HG02973 (cell line): ENCODE results near the gene MMP12.

Experiments used
- ATAC-seq: cut with Tn5 transposase; IDR thresholded peaks from one replicate; pipeline ENCODE4 v1.9.1; 2021; ENCODE audit warnings: moderate library complexity; ENCODE audit not compliant: unreplicated experiment

MMP12 gene

GRCh38 chr11:102850973-102851745, 23.6 kb downstream of the MMP12 start:
- no peak for ATAC-seq

DNA sequence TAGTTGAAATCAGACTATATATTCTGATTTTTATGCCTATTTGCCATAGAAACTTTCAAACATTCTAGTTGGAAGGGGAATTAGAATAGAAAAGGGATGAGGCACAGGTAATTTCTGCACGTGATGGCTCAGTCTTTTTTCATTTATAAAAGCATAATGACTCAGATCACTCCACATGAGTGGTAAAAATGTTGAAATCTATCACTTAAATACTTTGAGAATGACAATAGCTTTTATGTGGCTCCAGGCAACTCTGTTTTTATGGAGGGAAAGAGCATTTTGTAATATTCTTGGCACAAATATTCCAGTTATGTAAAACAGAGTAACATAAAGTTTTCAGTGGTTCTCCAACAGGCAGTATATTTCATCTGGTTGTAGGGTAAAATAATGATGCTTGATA, 25.5 kb downstream of the MMP12 start:
- no peak for ATAC-seq

- ATAC-seq = no peak
Measured at GRCh38 chr11:102846292-102846691, 28.5 kb downstream of the MMP12 start.

DNA sequence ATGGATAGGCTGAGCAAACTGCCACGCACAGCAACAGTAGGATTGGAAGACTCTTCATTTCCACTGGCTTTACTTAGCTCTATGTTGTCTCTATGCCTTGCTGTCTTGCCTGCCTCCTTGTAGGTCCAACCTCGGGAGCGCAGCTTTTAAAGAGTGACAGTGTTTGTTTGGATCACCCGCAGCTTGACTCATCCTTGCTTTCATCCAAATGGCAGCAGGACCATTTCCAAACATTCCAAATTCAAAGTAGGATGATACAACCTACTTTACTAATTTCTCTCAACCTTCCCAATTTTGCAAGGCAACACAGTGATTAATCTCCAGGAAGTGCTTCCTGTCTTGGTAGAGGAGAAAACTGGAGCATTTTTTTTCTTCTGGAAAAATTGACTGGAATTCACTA, 31.3 kb downstream of the MMP12 start, which contains the start of gene MMP3:
Gene MMP3 (minus strand): TSS at position 121 of the 400 bp plus-strand sequence. CDS start 63 bp downstream, at position 58.
- ATAC-seq = no peak

DNA sequence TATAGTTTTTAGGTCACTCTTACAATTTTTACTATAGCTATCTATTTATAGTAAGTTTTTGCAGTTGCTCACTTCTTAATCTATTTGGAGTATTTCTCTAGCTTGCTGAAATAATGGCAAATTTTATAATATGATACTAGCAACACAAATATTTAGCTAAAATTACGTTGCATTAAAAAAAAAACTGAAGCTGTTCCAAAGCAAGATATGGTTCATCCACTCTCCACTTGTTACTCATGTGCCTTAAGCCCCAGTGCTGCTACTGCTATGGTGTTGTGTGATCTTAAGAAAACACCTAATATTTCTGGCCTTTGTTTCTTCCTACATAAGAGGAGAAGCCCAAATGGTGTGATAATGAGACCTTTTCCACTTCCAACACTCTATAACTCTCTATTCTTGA, 31.9 kb downstream of the MMP12 start:
- no peak for ATAC-seq

DNA sequence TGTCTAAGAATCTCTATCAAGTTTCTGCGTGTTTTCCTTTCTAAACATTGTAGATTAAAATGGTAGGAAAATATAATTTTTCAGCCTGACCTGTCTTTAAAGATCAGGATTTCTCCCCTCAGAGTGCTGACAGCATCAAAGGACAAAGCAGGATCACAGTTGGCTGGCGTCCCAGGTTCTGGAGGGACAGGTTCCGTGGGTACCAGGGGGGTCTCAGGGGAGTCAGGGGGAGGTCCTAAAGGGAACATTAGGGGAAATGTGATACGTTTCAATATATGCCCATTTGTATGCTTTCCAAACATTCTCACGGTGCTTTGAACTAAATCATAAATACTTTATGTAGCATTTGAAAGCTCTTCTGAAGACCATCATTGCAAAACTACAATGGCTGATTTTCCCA, 34.8 kb downstream of the MMP12 start:
- ATAC-seq = no peak

DNA sequence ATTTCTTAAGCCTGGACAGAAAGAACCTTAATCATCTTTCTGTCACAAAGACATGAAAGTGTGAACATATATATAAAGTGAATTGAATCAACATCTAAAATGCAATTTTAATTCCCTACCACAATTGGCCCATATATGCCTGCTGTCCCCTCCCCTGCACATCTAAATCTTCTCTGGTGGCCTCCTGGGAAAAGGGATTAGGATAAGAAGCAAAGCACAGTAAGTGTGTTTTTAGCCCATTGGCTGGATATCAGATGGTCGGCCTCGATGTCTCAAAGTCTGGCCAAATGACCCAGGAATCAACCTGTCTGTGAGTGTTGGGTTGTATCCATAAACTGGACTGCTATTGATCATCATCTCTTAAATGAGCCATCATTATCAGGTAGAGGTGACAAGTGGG, 37.1 kb downstream of the MMP12 start:
- ATAC-seq = no peak

GRCh38 chr11:102837156-102837555, 37.6 kb downstream of the MMP12 start:
- no peak for ATAC-seq

DNA sequence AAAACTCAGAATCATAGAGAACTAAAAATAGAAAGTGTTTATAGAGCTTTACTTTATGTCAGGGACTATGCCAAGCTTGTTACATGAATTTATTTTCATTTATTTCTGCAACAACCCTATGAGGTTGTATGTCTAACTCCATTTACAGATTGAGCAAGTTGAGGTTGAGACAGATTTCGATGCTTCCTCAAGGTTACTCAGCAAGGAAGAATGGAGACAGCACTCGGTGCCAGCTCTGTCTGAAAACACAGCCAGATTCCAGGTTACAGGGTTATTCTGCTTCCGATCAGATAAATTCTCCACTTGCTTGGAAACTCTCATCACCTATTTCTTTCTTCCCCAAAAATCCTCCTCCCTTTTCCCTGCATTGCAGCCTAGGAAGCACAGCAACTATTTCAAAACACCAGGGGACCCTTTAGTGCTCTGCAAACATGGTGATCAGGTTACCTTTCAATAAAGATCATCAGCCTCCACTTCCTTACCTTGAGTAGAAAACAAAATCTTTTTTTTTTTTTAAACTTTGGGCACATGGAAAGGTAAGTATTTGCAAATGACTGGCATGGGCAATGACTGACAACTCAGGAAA, 38.4 kb downstream of the MMP12 start:
- no peak for ATAC-seq

DNA sequence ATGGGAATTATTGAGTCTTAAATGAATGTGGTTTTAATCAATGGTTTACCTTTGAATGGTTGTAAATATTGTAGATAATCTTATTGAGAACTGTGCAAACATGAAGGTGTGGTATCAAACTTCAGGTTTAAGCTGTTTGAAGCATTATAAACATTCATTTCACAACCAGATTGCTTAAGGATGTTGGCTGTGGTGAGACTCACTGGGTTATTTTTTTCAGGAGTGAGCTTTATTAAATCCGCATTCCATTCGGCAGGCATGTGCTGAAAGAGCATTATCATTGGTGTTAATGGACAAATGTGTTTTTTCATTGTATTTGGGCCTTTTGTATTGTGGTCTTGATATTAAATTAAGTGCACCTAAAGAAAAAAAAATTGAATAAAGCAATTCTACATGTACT, 41.1 kb downstream of the MMP12 start:
- no peak for ATAC-seq

- no peak for ATAC-seq
Measured at GRCh38 chr11:102832612-102833011, 42.2 kb downstream of the MMP12 start.

- no peak for ATAC-seq
Measured at GRCh38 chr11:102831489-102832440, 43.0 kb downstream of the MMP12 start.

DNA sequence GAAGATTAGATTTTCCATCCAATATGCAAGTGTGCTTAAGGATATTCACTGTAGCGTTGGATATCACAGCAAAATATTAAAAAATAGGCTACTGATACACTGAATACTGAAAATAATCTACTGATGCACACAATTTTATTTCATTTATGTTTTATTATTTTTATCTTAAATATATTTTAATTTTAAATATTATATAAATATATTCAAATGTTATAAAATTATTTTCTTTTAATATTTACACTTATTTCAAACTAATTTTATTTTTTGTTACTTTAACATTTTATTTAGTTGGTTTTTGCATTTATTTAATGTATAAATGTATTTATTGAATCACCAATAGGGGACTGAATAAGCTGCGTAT, 43.7 kb downstream of the MMP12 start:
- no peak for ATAC-seq

- ATAC-seq = no peak
Measured at GRCh38 chr11:102830001-102830727, 44.6 kb downstream of the MMP12 start.

DNA sequence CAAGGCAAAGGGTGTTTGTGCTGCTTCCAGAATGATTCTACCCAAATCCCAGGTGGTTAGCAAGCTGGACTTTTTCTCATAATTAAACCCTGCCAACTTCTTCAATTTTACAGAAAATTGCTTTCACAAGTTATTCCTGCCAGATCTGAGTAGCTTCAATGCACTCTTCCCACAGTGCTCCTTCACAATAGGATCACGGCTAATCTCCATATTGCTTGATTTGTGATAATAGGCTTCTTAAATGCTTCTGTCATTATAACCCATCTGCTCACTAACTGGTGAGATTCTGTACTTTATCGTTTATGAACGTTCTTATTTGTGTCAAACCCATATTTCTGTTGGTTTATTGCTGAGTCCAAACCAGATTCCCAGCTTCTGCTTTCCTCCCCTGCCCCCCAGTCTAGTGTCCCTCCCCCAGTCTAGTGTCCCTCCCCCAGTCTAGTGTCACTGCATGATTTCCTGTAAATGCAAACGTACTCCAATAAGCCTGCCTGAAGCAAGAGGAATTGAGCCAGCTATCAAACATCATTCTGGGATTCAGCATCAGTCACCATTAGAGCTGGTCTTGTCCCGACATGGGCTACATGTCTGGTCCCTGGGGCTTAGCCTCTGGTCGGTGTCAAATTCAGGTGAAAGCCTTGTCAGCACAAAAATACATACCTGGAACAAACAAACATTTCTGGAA, 45.3 kb downstream of the MMP12 start:
- no peak for ATAC-seq

GRCh38 chr11:102824556-102824955, 50.2 kb downstream of the MMP12 start:
- ATAC-seq = no peak

- ATAC-seq = no peak
Measured at GRCh38 chr11:102819491-102819890, 55.3 kb downstream of the MMP12 start.

DNA sequence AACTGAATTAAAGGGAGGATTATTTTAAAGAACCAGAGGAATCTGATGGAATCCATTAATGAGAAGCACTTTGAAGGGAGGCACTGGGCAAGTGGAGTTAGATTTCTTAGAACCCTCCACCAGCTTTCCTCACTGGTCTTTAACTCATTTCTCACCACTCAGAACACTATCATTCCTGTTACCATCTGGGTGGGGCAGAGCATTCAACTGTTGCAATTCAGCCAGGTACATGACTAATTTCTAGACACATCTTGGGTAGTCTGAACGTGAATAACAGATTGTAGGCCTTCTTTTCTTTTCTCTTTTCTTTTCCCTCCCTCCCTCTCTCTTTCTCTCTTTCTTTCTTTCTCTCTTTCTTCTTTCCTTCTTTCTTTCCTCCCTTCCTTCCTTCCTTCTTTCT, 61.3 kb downstream of the MMP12 start:
- ATAC-seq = no peak
